ENCODE results near the gene FAM180A.

The FAM180A gene

GRCh38 chr7:135683609-135684008 lies 65.0 kb downstream of the FAM180A start:
- no peak overlapping the region for H3K4me3 ChIP-seq (ENCODE audit: insufficient read depth, low read length, poor library complexity, severe bottlenecking)
- no peaks in the 10 kb centered on the region for H3K27me3 ChIP-seq (ENCODE audit: low read length)
- H3K4me2 ChIP-seq (ENCODE audit: low read depth, low read length, poor library complexity, severe bottlenecking), result no peak overlapping the region
- no peak overlapping the region for H3K9ac ChIP-seq (ENCODE audit: low read length)
- H3K9me3 ChIP-seq (ENCODE audit: insufficient read depth, low read length), result no peaks in the 10 kb centered on the region
- H3K36me3 ChIP-seq (ENCODE audit: low read length), result no peaks in the 10 kb centered on the region
- no peaks in the 10 kb centered on the region for H3K79me2 ChIP-seq (ENCODE audit: insufficient read depth, low read length)
- no peaks in the 10 kb centered on the region for H3K9me2 ChIP-seq (replicated peaks; ENCODE audit: insufficient read depth, low read length)
- H3K27ac ChIP-seq (ENCODE audit: low read depth, low read length), result no peak overlapping the region
- H4K20me1 ChIP-seq (ENCODE audit: low read depth, low read length), result no peaks in the 10 kb centered on the region
- H2AFZ ChIP-seq (ENCODE audit: low read depth, low read length, severe bottlenecking), result no peak overlapping the region
- H3F3A ChIP-seq (ENCODE audit: insufficient read depth), result no peaks in the 10 kb centered on the region
- no peak for TF ChIP-seq EZH2phosphoT487 (conservative IDR thresholded peaks at IDR 0.05; ENCODE audit: low read length)
- TF ChIP-seq, protein P1, sequence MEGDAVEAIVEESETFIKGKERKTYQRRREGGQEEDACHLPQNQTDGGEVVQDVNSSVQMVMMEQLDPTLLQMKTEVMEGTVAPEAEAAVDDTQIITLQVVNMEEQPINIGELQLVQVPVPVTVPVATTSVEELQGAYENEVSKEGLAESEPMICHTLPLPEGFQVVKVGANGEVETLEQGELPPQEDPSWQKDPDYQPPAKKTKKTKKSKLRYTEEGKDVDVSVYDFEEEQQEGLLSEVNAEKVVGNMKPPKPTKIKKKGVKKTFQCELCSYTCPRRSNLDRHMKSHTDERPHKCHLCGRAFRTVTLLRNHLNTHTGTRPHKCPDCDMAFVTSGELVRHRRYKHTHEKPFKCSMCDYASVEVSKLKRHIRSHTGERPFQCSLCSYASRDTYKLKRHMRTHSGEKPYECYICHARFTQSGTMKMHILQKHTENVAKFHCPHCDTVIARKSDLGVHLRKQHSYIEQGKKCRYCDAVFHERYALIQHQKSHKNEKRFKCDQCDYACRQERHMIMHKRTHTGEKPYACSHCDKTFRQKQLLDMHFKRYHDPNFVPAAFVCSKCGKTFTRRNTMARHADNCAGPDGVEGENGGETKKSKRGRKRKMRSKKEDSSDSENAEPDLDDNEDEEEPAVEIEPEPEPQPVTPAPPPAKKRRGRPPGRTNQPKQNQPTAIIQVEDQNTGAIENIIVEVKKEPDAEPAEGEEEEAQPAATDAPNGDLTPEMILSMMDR (IDR thresholded peaks at IDR 0.05; ENCODE audit: insufficient read depth, low read length, poor library complexity, severe bottlenecking), result no peak

DNA sequence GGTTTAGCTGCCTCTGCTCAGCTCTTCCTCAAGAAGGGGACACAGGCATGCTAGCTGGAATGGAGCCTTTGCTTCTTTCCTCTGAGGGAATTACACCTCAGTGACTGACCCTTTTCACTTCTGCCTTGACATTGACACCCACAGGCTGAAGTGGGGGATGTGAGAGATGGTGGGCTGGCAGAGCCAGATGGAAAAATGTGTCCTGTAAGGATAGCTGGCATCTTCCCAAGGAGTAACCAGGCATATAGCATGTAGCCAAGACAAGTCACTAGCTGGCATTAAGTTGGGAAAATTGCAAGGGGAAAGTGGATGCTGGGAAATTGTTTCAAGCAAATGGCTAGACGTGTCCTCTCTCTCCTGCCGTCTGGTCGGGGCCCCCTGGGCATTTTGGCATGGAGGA lies 66.4 kb downstream of the FAM180A start:
- Histone ChIP-seq H3K9me3 (ENCODE audit: insufficient read depth, low read length) (no peaks in the 10 kb centered on the region), H3K4me2 (ENCODE audit: low read depth, low read length, poor library complexity, severe bottlenecking) (no peak overlapping the region), H3K36me3 (ENCODE audit: low read length) (no peaks in the 10 kb centered on the region), H2AFZ (ENCODE audit: low read depth, low read length, severe bottlenecking) (no peak overlapping the region), H3F3A (ENCODE audit: insufficient read depth) (no peaks in the 10 kb centered on the region), H3K27me3 (ENCODE audit: low read length) (no peaks in the 10 kb centered on the region), H4K20me1 (ENCODE audit: low read depth, low read length) (no peaks in the 10 kb centered on the region), H3K9ac (ENCODE audit: low read length) (no peak overlapping the region), H3K79me2 (ENCODE audit: insufficient read depth, low read length) (no peaks in the 10 kb centered on the region), H3K9me2 (replicated peaks; ENCODE audit: insufficient read depth, low read length) (no peaks in the 10 kb centered on the region), H3K4me3 (ENCODE audit: insufficient read depth, low read length, poor library complexity, severe bottlenecking) (no peak overlapping the region), H3K27ac (ENCODE audit: low read depth, low read length) (no peak overlapping the region)
- TF ChIP-seq, protein P1 (IDR thresholded peaks at IDR 0.05; ENCODE audit: insufficient read depth, low read length, poor library complexity, severe bottlenecking), result no peak
- TF ChIP-seq EZH2phosphoT487 (conservative IDR thresholded peaks at IDR 0.05; ENCODE audit: low read length), result no peak

GRCh38 chr7:135681762-135682161 lies 66.9 kb downstream of the FAM180A start:
- Histone ChIP-seq H3K4me2 (ENCODE audit: low read depth, low read length, poor library complexity, severe bottlenecking) (no peak overlapping the region), H4K20me1 (ENCODE audit: low read depth, low read length) (no peaks in the 10 kb centered on the region), H3K27ac (ENCODE audit: low read depth, low read length) (no peak overlapping the region), H3K9me2 (replicated peaks; ENCODE audit: insufficient read depth, low read length) (no peaks in the 10 kb centered on the region), H3F3A (ENCODE audit: insufficient read depth) (no peaks in the 10 kb centered on the region), H3K9me3 (ENCODE audit: insufficient read depth, low read length) (no peaks in the 10 kb centered on the region), H2AFZ (ENCODE audit: low read depth, low read length, severe bottlenecking) (no peak overlapping the region), H3K36me3 (ENCODE audit: low read length) (no peaks in the 10 kb centered on the region), H3K79me2 (ENCODE audit: insufficient read depth, low read length) (no peaks in the 10 kb centered on the region), H3K9ac (ENCODE audit: low read length) (no peak overlapping the region), H3K4me3 (ENCODE audit: insufficient read depth, low read length, poor library complexity, severe bottlenecking) (no peak overlapping the region), H3K27me3 (ENCODE audit: low read length) (no peaks in the 10 kb centered on the region)
- TF ChIP-seq EZH2phosphoT487 (conservative IDR thresholded peaks at IDR 0.05; ENCODE audit: low read length), result no peak
- TF ChIP-seq, protein P1 (IDR thresholded peaks at IDR 0.05; ENCODE audit: insufficient read depth, low read length, poor library complexity, severe bottlenecking), result no peak
